Mesendoderm (in vitro differentiated cells): ENCODE data around the gene RCHY1.
"Not testable (repeated sequence)": the region's sequence is repeated elsewhere in the genome, so short reads cannot be mapped to it uniquely, and the experiment has no call there.

Experiments
- DNase-seq: peaks from one replicate; pipeline ENCODE4 v3.0.0; 2013
- H2AK5ac ChIP-seq: 2 replicates; pipeline ENCODE4 v1.6.1; 2013; ENCODE audit warnings: low read length, inconsistent platforms
- H2BK120ac ChIP-seq: 2 replicates; pipeline ENCODE4 v1.6.1; 2013; ENCODE audit warnings: low read depth, mild to moderate bottlenecking, low read length, moderate library complexity, mixed read lengths
- H2BK15ac ChIP-seq: replicated peaks from 2 replicates; pipeline ENCODE4 v1.6.1; 2013; ENCODE audit warnings: low read depth, mild to moderate bottlenecking, moderate library complexity
- H2BK5ac ChIP-seq: 2 replicates; pipeline ENCODE4 v1.6.1; 2013; ENCODE audit warnings: low read length, inconsistent platforms
- H3K18ac ChIP-seq: 2 replicates; pipeline ENCODE4 v1.6.1; 2013; ENCODE audit warnings: mild to moderate bottlenecking, low read length, mixed read lengths
- H3K23ac ChIP-seq: one replicate; pipeline ENCODE4 v1.6.1; 2013; ENCODE audit warnings: low read length
- H3K27ac ChIP-seq: 2 replicates; pipeline ENCODE4 v1.5.1; 2013; ENCODE audit warnings: low read depth, mild to moderate bottlenecking, inconsistent platforms, low read length, moderate library complexity
- H3K27me3 ChIP-seq: 2 replicates; pipeline ENCODE4 v1.6.1; 2013; ENCODE audit warnings: low read length, control low read depth, mild to moderate bottlenecking, inconsistent platforms; ENCODE audit not compliant: insufficient read depth, poor library complexity
- H3K36me3 ChIP-seq: 2 replicates; pipeline ENCODE4 v1.6.1; 2013; ENCODE audit warnings: low read length, inconsistent platforms; ENCODE audit not compliant: control insufficient read depth, insufficient read depth
- H3K4ac ChIP-seq: one replicate; pipeline ENCODE4 v1.6.1; 2013; ENCODE audit warnings: low read depth, mild to moderate bottlenecking, low read length, moderate library complexity
- H3K4me1 ChIP-seq: 2 replicates; pipeline ENCODE4 v1.6.1; 2013; ENCODE audit warnings: low read depth, low read length, inconsistent platforms; ENCODE audit not compliant: control insufficient read depth
- H3K4me2 ChIP-seq: 2 replicates; pipeline ENCODE4 v1.6.1; 2013; ENCODE audit warnings: low read length
- H3K4me3 ChIP-seq: 2 replicates; pipeline ENCODE4 v1.5.1; 2013; ENCODE audit warnings: mild to moderate bottlenecking, low read length
- H3K56ac ChIP-seq: one replicate; pipeline ENCODE4 v1.6.1; 2013; ENCODE audit warnings: low read length
- H3K79me1 ChIP-seq: 2 replicates; pipeline ENCODE4 v1.6.1; 2013; ENCODE audit warnings: low read length, inconsistent platforms
- H3K79me2 ChIP-seq: 2 replicates; pipeline ENCODE4 v1.6.1; 2013; ENCODE audit warnings: mild to moderate bottlenecking, low read length; ENCODE audit not compliant: control insufficient read depth, insufficient read depth
- H3K9ac ChIP-seq: 2 replicates; pipeline ENCODE4 v1.6.1; 2013; ENCODE audit warnings: low read length, inconsistent platforms
- H4K5ac ChIP-seq: one replicate; pipeline ENCODE4 v1.6.1; 2013; ENCODE audit warnings: low read length
- H4K8ac ChIP-seq: one replicate; pipeline ENCODE4 v1.6.1; 2013; ENCODE audit warnings: low read depth, mild to moderate bottlenecking, control low read depth, low read length, moderate library complexity
- WGBS: extraction: QIAGEN DNeasy Blood & Tissue Kit; methylation state at CpG from one replicate; pipeline ENCODE4 v1.1.7; 2013; ENCODE audit warnings: low lambda C conversion rate, missing lambda C conversion rate; ENCODE audit not compliant: insufficient coverage; ENCODE audit errors: extremely low coverage; 5-methylcytosine and 5-hydroxymethylcytosine counted together

RCHY1 gene

DNA sequence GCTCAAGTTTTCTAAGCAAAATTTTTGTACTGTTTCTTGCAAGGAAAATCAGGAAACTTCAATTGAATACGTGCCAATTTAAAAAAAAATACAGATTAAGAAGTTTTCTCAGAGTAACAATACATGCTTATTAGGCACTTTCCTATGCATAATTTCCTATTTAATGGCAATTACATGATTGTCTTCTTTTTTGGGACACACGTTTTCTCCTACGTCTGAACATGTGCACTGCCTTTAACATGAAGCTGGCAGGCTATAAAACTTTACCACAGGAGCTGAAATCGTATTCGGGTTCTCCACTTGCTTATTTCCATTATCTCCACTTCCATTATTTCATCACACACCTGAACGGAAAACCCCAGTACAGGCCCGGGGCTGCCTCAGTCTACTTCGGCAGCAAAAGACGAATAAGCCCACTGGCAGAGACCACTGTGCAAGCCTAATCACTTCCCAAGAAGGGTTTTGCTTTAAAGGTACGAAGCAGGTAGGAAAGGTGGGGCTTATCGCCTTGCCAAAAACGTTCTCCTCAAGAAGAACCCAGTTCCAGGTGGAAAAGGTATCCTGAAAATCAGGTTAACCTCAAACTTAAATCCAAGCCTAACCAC, 575 bp downstream of the RCHY1 start:
- Histone ChIP-seq H3K4ac (no peak overlapping the region), H4K5ac (no peak overlapping the region), H3K36me3 (no peaks in the 10 kb centered on the region), H2BK120ac (no peak overlapping the region), H2AK5ac (no peak overlapping the region), H3K9ac (peak overlapping the region; percentile 96), H4K8ac (peak overlapping the region; percentile 68), H3K4me1 (peaks cover 9% of the 10 kb centered on the region), H3K27ac (peak overlapping the region; percentile 51), H3K56ac (peak overlapping the region; percentile 96), H3K79me1 (peaks cover 10% of the 10 kb centered on the region), H2BK15ac (no peak overlapping the region), H3K18ac (peak overlapping the region; percentile 64), H3K79me2 (peaks cover 13% of the 10 kb centered on the region), H3K23ac (no peak overlapping the region), H2BK5ac (peak overlapping the region; percentile 62), H3K4me3 (peak overlapping the region; percentile 94), H3K27me3 (no peaks in the 10 kb centered on the region), H3K4me2 (peak overlapping the region; percentile 32)
- no CpG with 5 or more reads among the region's 12 CpGs for WGBS
- no peak for DNase-seq

DNA sequence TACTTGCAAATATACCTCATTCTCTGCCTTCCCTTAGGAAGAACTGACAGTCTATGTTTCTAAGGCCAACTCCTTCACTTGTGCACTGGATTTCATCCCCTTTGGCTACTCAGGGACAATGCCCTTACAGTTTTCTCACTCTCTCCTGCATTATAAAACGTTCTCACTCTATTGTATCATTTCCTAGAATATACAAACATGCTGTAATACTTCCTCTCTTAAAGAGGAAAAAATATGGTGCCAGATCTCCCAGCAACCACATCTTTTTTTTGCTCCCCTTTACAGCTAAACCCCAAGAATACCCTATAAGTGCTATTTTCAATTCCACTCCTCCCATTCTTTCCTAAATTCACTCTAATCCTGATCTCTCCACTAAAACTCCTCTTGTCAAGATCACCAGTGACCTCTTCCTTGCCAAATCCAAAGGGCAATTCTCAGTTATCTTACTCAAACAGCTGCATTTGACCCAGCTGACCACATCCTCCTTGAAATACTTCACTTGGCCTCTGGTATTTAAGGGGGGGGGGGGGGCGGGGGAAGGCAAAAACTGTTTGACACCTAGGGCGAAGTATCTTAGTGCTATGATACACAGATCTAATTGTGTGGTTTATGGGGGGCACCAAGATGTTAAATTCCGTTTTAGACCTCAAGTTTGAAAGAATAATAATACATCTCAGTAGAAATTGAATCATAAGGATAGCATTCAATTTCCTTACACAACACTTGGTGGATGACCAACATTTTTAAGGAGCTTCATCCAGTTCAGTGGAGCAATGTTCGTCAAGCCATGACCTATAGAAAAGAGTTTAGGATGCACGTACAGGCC, 1.6 kb downstream of the RCHY1 start:
- Histone ChIP-seq H3K27ac (no peak overlapping the region), H4K8ac (no peak overlapping the region), H2AK5ac (no peak overlapping the region), H3K36me3 (no peaks in the 10 kb centered on the region), H3K18ac (no peak overlapping the region), H2BK120ac (no peak overlapping the region), H3K27me3 (no peaks in the 10 kb centered on the region), H3K4me1 (peaks cover 9% of the 10 kb centered on the region), H3K56ac (peak overlapping the region; percentile 68), H3K23ac (no peak overlapping the region), H2BK15ac (no peak overlapping the region), H2BK5ac (no peak overlapping the region), H3K9ac (peak overlapping the region; percentile 39), H4K5ac (no peak overlapping the region), H3K4ac (no peak overlapping the region), H3K79me1 (peaks cover 10% of the 10 kb centered on the region), H3K4me2 (peak overlapping the region; percentile 47), H3K79me2 (peaks cover 13% of the 10 kb centered on the region), H3K4me3 (no peak overlapping the region)
- DNase-seq: peak; percentile 69
- no CpG with 5 or more reads among the region's 6 CpGs for WGBS

DNA sequence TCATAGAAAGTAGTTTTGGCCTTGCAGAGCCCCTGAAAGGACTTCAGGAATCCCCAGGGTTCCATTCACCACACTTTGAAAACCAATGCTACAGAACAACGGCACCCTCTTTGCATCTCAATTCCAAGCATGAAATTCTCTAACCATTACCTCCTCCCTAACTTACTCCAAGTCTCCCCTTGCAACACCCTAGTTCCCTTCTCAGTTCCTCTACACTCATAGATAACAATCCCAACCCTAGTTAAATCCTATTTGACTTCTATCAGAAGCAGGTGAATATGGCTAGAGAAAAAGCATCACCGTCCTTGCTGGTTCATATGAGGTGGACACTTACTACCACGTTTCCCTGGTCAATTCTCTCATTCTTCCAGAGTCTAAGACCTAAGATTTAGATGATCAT, 2.4 kb downstream of the RCHY1 start:
- WGBS: no CpG with 5 or more reads among the region's 3 CpGs
- H3K4me2 ChIP-seq: peak overlapping the region; percentile 2
- H3K4me1 ChIP-seq: peaks cover 9% of the 10 kb centered on the region
- H3K27ac ChIP-seq: no peak overlapping the region
- no peak overlapping the region for H3K9ac ChIP-seq
- H4K8ac ChIP-seq: no peak overlapping the region
- no peak overlapping the region for H2BK15ac ChIP-seq
- H3K36me3 ChIP-seq: no peaks in the 10 kb centered on the region
- peak; percentile 19 for DNase-seq
- no peak overlapping the region for H4K5ac ChIP-seq
- H2BK5ac ChIP-seq: no peak overlapping the region
- H3K4me3 ChIP-seq: no peak overlapping the region
- H3K27me3 ChIP-seq: no peaks in the 10 kb centered on the region
- H3K79me1 ChIP-seq: peaks cover 10% of the 10 kb centered on the region
- H3K79me2 ChIP-seq: peaks cover 13% of the 10 kb centered on the region
- no peak overlapping the region for H3K18ac ChIP-seq
- H2AK5ac ChIP-seq: no peak overlapping the region
- H3K4ac ChIP-seq: no peak overlapping the region
- no peak overlapping the region for H2BK120ac ChIP-seq
- no peak overlapping the region for H3K23ac ChIP-seq
- H3K56ac ChIP-seq: no peak overlapping the region

GRCh38 chr4:75509592-75509991, 4.6 kb downstream of the RCHY1 start:
- H3K4me1 ChIP-seq, H2BK5ac ChIP-seq, H2AK5ac ChIP-seq, H3K23ac ChIP-seq, H2BK120ac ChIP-seq, H3K36me3 ChIP-seq, H4K5ac ChIP-seq, H3K79me1 ChIP-seq, H3K27ac ChIP-seq, H3K9ac ChIP-seq, H3K4ac ChIP-seq, H3K27me3 ChIP-seq, H3K4me3 ChIP-seq, H3K4me2 ChIP-seq, H3K56ac ChIP-seq, H2BK15ac ChIP-seq, H4K8ac ChIP-seq, H3K18ac ChIP-seq: not testable (repeated sequence)
- no CpG with 5 or more reads among the region's 4 CpGs for WGBS
- peaks cover 13% of the 10 kb centered on the region for H3K79me2 ChIP-seq
- DNase-seq: peak; percentile 17

DNA sequence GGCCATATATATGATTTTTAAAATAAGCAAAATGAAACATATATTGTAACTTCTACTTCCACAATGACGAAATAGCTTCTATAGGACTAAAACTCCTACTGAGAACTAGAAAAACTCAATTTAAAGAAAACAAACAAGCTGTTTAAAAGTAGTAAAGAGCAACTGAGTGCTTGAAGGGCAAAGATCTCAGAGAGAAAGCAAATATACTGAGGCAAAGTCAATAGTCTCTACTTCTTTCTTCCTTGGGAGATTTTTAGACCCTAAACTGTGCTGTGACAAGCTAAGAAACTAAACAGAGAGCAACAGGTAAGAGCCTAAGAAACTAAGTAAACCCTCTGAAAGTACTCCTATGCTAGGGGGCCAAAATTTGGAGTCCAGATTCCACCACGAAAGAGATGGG, 8.6 kb downstream of the RCHY1 start:
- Histone ChIP-seq H3K4me3 (no peak overlapping the region), H3K27me3 (no peaks in the 10 kb centered on the region)
- DNase-seq: no peak

More for the DNA sequence above, 8.6 kb downstream of the RCHY1 start:
- H3K18ac ChIP-seq: no peak overlapping the region
- no peak overlapping the region for H2BK15ac ChIP-seq
- H2AK5ac ChIP-seq: no peak overlapping the region
- H4K8ac ChIP-seq: no peak overlapping the region
- no peak overlapping the region for H3K27ac ChIP-seq
- no peaks in the 10 kb centered on the region for H3K36me3 ChIP-seq
- H2BK120ac ChIP-seq: no peak overlapping the region
- WGBS: no CpG with 5 or more reads among the region's 2 CpGs
- H2BK5ac ChIP-seq: no peak overlapping the region
- no peaks in the 10 kb centered on the region for H3K4me1 ChIP-seq
- H3K79me2 ChIP-seq: peaks cover 5% of the 10 kb centered on the region
- H3K79me1 ChIP-seq: peaks cover 2% of the 10 kb centered on the region
- no peak overlapping the region for H3K4me2 ChIP-seq
- H3K4ac ChIP-seq: no peak overlapping the region
- H3K56ac ChIP-seq: no peak overlapping the region
- no peak overlapping the region for H4K5ac ChIP-seq
- no peak overlapping the region for H3K9ac ChIP-seq
- no peak overlapping the region for H3K23ac ChIP-seq
